LNCaP clone FGC (cell line): Measurements from ENCODE around the gene C3AR1.

ENCODE experiments used
- DNase-seq: peaks from one replicate; pipeline ENCODE4 v3.0.0-alpha.2; 2011; ENCODE audit warnings: low read depth
- H3K4me3 ChIP-seq: 2 replicates; pipeline ENCODE4 v1.5.1; 2011; ENCODE audit warnings: mild to moderate bottlenecking, low read depth, low read length, control low read depth
- TF ChIP-seq, protein P1 (sequence below): IDR thresholded peaks from 2 replicates; pipeline ENCODE4 v1.5.1; 2012; ENCODE audit warnings: mild to moderate bottlenecking; ENCODE audit not compliant: control insufficient read depth, insufficient read depth; ENCODE audit errors: extremely low read depth

The C3AR1 gene

DNA sequence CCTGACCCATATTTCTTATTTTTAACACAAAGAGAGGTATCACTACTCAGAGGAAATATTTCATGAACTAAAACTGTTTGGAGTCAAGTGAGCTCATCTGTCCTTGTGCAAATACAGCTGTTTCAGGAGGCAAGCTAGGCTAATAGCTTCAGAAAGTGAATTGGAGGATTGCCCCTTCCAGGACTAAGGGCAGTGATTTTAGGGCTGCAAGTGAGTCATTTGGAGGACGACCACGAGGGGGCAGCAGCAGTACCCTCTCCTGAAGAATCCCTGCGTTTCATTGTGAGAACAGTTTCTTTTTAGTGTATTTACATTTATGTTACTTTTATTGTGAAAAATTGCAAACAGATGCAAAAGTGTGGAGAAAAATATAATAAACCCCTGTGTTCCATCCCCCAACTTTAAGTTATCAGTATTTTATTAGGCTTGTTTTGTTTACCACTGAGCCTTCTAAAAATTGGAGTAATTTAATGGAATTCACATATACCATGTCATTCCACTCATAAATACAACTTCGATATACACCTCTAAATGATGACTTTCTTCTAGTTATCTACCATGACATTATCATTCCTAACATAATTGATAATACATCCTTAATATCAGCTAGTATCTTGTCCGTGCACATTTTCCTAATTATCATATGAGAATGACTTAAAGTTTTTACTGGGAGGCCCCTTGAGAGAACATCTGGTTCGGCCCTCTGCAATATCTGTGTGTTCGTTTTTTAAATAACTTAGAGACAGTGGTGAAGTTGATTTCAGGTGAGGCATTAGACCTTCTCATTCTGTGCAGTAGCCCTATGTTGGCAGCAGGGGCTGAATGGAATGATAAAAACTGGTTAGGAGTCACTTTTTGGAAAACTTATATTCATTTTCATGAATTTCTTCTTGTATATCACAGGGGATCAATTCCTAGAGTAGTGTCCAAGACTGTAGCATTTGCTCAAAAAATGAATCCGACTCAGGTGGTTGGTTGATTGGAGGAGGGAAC lies 19.9 kb downstream of the C3AR1 start:
- peak; percentile 41 for DNase-seq
- no peak overlapping the region for H3K4me3 ChIP-seq
- TF ChIP-seq, protein P1, sequence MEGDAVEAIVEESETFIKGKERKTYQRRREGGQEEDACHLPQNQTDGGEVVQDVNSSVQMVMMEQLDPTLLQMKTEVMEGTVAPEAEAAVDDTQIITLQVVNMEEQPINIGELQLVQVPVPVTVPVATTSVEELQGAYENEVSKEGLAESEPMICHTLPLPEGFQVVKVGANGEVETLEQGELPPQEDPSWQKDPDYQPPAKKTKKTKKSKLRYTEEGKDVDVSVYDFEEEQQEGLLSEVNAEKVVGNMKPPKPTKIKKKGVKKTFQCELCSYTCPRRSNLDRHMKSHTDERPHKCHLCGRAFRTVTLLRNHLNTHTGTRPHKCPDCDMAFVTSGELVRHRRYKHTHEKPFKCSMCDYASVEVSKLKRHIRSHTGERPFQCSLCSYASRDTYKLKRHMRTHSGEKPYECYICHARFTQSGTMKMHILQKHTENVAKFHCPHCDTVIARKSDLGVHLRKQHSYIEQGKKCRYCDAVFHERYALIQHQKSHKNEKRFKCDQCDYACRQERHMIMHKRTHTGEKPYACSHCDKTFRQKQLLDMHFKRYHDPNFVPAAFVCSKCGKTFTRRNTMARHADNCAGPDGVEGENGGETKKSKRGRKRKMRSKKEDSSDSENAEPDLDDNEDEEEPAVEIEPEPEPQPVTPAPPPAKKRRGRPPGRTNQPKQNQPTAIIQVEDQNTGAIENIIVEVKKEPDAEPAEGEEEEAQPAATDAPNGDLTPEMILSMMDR: peak; percentile 87

DNA sequence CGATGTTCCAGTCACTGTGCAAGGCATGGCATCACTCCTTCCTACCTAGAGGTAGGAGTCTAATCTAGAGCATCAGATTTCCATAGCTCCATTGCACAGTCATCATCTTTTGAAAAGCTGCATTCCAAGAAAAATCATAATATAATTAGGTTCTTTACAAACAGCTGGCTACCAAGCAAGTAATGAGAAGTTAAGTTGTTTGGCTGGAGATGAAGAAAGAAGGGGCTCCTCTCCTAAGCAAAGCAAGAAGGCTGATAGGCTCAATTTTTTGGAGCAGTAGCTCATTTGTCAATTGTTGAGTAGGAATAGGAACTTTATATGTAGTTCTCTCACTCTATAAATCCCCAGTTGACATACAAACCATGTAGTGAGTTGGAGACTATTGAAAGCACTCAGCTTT lies 25.4 kb downstream of the C3AR1 start:
- no peak for DNase-seq
- TF ChIP-seq, protein P1: no peak
- H3K4me3 ChIP-seq: no peak overlapping the region

DNA sequence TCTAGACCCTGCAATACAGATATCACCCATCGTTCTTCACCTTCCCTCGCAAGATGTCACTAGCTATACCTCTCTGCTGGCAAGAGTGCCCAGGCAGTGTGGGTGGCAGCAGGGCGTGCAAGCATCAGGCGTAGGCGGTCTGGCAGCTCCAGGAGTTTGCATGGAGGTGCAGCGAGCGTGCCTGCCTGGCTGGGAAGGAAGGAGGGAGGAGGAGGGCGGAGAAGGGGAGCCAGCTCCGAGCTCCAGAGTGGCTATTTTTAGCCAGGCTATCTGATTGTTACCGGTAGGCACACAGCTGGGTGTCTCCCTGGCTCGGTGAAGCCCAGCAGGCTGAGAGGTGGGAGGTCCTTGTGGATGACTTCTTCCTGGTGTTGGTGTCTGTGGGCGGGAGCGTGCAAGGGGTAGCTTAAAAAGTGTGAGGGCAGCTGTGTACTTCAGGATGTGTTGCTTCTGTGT lies 27.5 kb downstream of the C3AR1 start:
- DNase-seq: peak; percentile 70
- TF ChIP-seq, protein P1: no peak
- H3K4me3 ChIP-seq: peak overlapping the region; percentile 45

DNA sequence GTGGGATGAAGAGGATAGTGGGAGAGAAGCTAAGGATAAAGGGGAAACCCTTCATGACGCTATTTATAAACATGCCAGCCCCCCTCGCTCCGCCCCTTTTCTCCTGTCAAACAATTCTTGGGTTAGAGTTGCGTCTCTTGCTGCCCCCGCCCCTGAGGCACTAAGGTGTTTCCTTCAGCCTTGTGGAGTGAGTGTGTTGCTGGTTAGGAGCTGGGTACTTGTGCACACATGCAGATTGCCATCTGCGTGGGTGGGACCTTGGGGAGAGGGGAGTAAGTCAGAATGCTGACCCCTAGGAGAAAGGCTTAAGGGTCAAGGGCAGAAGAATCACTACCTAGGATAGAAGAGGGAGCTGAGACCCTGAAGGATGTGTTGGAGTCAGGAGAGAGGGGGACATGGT lies 28.2 kb downstream of the C3AR1 start:
- TF ChIP-seq, protein P1: no peak
- no peak for DNase-seq
- H3K4me3 ChIP-seq: peak overlapping the region; percentile 45

DNA sequence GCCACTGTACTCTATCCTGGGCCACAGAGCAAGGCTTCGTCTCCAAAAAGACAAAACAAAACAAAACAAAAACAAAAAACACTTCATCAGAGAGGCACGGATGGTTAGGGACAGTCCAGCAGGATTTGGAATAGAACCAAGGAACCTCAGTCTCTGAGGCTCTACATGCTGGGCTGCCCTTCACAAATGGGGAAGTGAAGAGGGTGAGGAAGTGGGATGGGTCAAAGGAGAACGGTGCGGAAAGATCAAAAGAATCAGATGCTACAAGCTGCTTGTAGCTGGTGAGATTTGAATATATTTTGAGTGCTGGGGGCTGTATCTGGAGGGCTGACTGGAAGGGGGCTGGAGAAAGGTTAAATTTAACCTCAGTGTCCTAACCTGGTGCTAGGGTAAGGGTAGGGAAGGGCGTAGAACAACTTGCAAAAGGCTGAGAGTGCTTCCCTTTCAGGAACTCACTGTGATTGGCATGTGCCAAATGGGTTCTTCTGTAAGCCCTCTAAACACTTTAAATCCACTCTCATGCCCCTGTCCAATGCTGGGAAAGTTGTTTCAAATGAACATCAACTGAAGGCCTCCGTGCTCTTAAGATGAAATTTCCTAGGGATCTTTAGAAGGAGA lies 29.0 kb downstream of the C3AR1 start:
- TF ChIP-seq, protein P1: no peak
- H3K4me3 ChIP-seq: no peak overlapping the region
- DNase-seq: no peak

DNA sequence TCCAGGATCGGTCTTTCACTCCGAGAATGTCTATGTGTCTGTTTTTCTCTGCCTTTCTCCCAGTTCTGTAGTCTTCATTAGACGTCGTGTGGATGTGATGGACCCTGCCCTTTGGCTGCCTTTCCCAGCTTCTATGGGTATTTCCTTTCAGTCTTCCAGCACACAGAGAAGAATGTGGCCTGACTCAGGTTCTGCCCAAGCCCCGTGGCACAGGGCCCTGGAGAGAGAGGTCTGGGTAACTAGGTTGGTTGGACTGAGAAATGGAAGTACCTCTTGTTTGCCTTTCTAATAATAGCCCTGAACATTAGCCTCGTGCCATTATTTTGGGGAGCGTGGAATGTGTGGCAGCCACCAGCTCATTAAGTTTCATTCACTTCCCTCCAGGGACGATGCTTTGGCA lies 29.8 kb downstream of the C3AR1 start:
- DNase-seq: no peak
- H3K4me3 ChIP-seq: no peak overlapping the region
- TF ChIP-seq, protein P1: no peak
